Stimulated activated CD4-positive, alpha-beta T cell treated with anti-CD3 and anti-CD28 coated beads, Interleukin-4, amount 100 ng/mL, for 48 hours (primary cell): ENCODE measurements around the gene EHMT1.
"Not testable (repeated sequence)": the region's sequence is repeated elsewhere in the genome, so short reads cannot be mapped to it uniquely, and the experiment has no call there.

Source experiments
- DNase-seq, 2 donors: peaks; one replicate each; pipeline ENCODE4 v3.0.0-alpha.2; 2020; ENCODE audit warnings: low read depth in 2 of 2

Gene EHMT1

GRCh38 chr9:137865581-137866145 lies 246.9 kb downstream of the EHMT1 start:
- no peak for DNase-seq

- DNase-seq = no peak
These were observed 247.7 kb downstream of the EHMT1 start for GRCh38 chr9:137866226-137867141.

- no peak for DNase-seq
These were observed 251.6 kb downstream of the EHMT1 start for GRCh38 chr9:137870432-137870831.

GRCh38 chr9:137872296-137872695 lies 253.5 kb downstream of the EHMT1 start:
- DNase-seq = no peak

GRCh38 chr9:137873408-137873807 lies 254.6 kb downstream of the EHMT1 start:
- DNase-seq = no peak

- no peak for DNase-seq
These were observed 255.1 kb downstream of the EHMT1 start for GRCh38 chr9:137873858-137874362.

GRCh38 chr9:137875354-137875753 lies 256.5 kb downstream of the EHMT1 start:
- DNase-seq = no peak

GRCh38 chr9:137875846-137876245 lies 257.0 kb downstream of the EHMT1 start:
- DNase-seq = no peak

GRCh38 chr9:137876269-137876668 lies 257.5 kb downstream of the EHMT1 start:
- no peak for DNase-seq

GRCh38 chr9:137876781-137877386 lies 258.1 kb downstream of the EHMT1 start:
- DNase-seq = no peak

- not testable (repeated sequence) for DNase-seq
These were observed 258.8 kb downstream of the EHMT1 start, which contains the start of gene CACNA1B for GRCh38 chr9:137877506-137878122. Gene CACNA1B (plus strand): TSS chr9:137877782. CDS start chr9:137877934, 152 bp downstream.

GRCh38 chr9:137878146-137878941 lies 259.5 kb downstream of the EHMT1 start:
- peak in 1 of 2 donors; percentile 16 for DNase-seq

GRCh38 chr9:137879052-137879451 lies 260.2 kb downstream of the EHMT1 start:
- DNase-seq = no peak

GRCh38 chr9:137879566-137880150 lies 260.9 kb downstream of the EHMT1 start:
- no peak for DNase-seq

- DNase-seq = no peak
These were observed 261.6 kb downstream of the EHMT1 start for GRCh38 chr9:137880160-137880975.

GRCh38 chr9:137880976-137881530 lies 262.2 kb downstream of the EHMT1 start:
- no peak for DNase-seq

GRCh38 chr9:137881591-137882505 lies 263.0 kb downstream of the EHMT1 start:
- no peak for DNase-seq

- no peak for DNase-seq
These were observed 263.7 kb downstream of the EHMT1 start for GRCh38 chr9:137882506-137882821.

GRCh38 chr9:137883977-137884376 lies 265.2 kb downstream of the EHMT1 start:
- DNase-seq = not testable (repeated sequence)
